HepG2 (cell line): ENCODE results near the gene POLR3E. TPM values are rescaled to one million over a fixed set of nuclear protein-coding genes. Genes with fewer than 3 reads are reported as not detected.
A peak's percentile ranks its signal among the peaks of the same experiment; 100 is the strongest.

Experiments used
- ATF7-NPFF ChIP-seq: sonication (generic); formaldehyde crosslinking; IDR thresholded peaks from 2 replicates; pipeline ENCODE4 v1.8.1; 2023; ENCODE audit warnings: mild to moderate bottlenecking, low read depth, missing genetic modification reagents, moderate library complexity
- CEBPB ChIP-seq: IDR thresholded peaks from 2 replicates; pipeline ENCODE4 v1.6.1; 2011; ENCODE audit warnings: low read depth, low read length, improper control_type of control experiment, borderline replicate concordance
- GABPB1 ChIP-seq: IDR thresholded peaks from 2 replicates; pipeline ENCODE4 v1.6.1; 2016; ENCODE audit warnings: mild to moderate bottlenecking, missing genetic modification reagents, moderate library complexity, missing compliant biosample characterization
- GPN1 ChIP-seq: sonication (generic); formaldehyde crosslinking; IDR thresholded peaks from 2 replicates; pipeline ENCODE4 v1.5.1; 2020; ENCODE audit warnings: missing genetic modification reagents, borderline replicate concordance
- MEIS1 ChIP-seq: sonication (generic); formaldehyde crosslinking; IDR thresholded peaks from 2 replicates; pipeline ENCODE4 v1.9.0; 2021; ENCODE audit warnings: mild to moderate bottlenecking, missing genetic modification reagents, moderate library complexity, borderline replicate concordance
- PITX1 ChIP-seq: sonication (generic); formaldehyde crosslinking; IDR thresholded peaks from 2 replicates; pipeline ENCODE4 v1.5.1; 2020; ENCODE audit warnings: mild to moderate bottlenecking, missing genetic modification reagents
- SIN3A ChIP-seq: IDR thresholded peaks from 2 replicates; pipeline ENCODE4 v1.6.1; 2011; ENCODE audit warnings: low read depth, mild to moderate bottlenecking, control low read depth, low read length, borderline replicate concordance
- SOX13 ChIP-seq, 3 experiments: fragments of 450-650 bp in 1 of 3; sonication (generic) in 1 of 3; formaldehyde crosslinking in 1 of 3; IDR thresholded peaks in 2 of 3; conservative IDR thresholded peaks in 1 of 3; 2 replicates each; pipeline versions ENCODE4 v1.5.0 to v1.6.1; 2016 to 2020; ENCODE audit warnings: antibody characterized with exemption in 1 of 3, mild to moderate bottlenecking in 1 of 3, missing compliant biosample characterization in 1 of 3, missing genetic modification reagents in 1 of 3, moderate library complexity in 1 of 3
- XRCC5 ChIP-seq: fragments of 200-400 bp; formaldehyde crosslinking; optimal IDR thresholded peaks from 2 replicates; pipeline ENCODE3; 2017; ENCODE audit warnings: mild to moderate bottlenecking, low read length
- ZFAT ChIP-seq: sonication (generic); formaldehyde crosslinking; conservative IDR thresholded peaks from 2 replicates; pipeline ENCODE4 v1.8.1; 2023; ENCODE audit warnings: missing genetic modification reagents, inconsistent platforms
- ZNF556 ChIP-seq: sonication (generic); formaldehyde crosslinking; IDR thresholded peaks from 2 replicates; pipeline ENCODE4 v1.4.0; 2020; ENCODE audit warnings: mild to moderate bottlenecking, missing genetic modification reagents, borderline replicate concordance
- polyA plus RNA-seq, 8 experiments: library from polyadenylated mRNA; depleted of rRNA in 3 of 8; stranded (reverse) in 7 of 8; unstranded in 1 of 8; fragments of >200 nt; fragmentation: Illumina TruSeq in 4 of 8; extraction: Trizol in 4 of 8; gene quantifications; 2 replicates each; pipeline versions ENCODE4 v1.2.1 to v1.2.3, GENCODE V29; 2011 to 2016; ENCODE audit warnings: low read depth in 4 of 8, missing spikeins in 1 of 8, mixed read lengths in 1 of 8; ENCODE audit not compliant: insufficient read depth in 1 of 8
- total RNA-seq, 5 experiments: library from RNA; depleted of rRNA; stranded (reverse); fragments of >200 nt; fragmentation: Illumina TruSeq; extraction: Trizol; gene quantifications; 2 replicates each; pipeline ENCODE4 v1.2.3, GENCODE V29; 2016; ENCODE audit warnings: low read depth in 1 of 5
- TF ChIP-seq, protein P1 (sequence below): sonication (generic); formaldehyde crosslinking; IDR thresholded peaks from 2 replicates; pipeline ENCODE4 v1.4.0; 2020; ENCODE audit warnings: missing genetic modification reagents
- TF ChIP-seq, protein P2 (sequence below): sonication (generic); formaldehyde crosslinking; IDR thresholded peaks from 2 replicates; pipeline ENCODE4 v1.4.0; 2020; ENCODE audit warnings: missing genetic modification reagents
- TF ChIP-seq, protein P3 (sequence below): sonication (generic); formaldehyde crosslinking; IDR thresholded peaks from 2 replicates; pipeline ENCODE4 v1.8.1; 2023; ENCODE audit warnings: missing genetic modification reagents, inconsistent platforms, borderline replicate concordance
- TF ChIP-seq, protein P4 (sequence below): sonication (generic); formaldehyde crosslinking; conservative IDR thresholded peaks from 2 replicates; pipeline ENCODE4 v1.8.1; 2023; ENCODE audit warnings: missing genetic modification reagents
- TF ChIP-seq, protein P5 (sequence below): sonication (generic); formaldehyde crosslinking; IDR thresholded peaks from 2 replicates; pipeline ENCODE4 v1.4.0; 2020; ENCODE audit warnings: mild to moderate bottlenecking, missing genetic modification reagents
- TF ChIP-seq, protein P6 (sequence below): sonication (generic); formaldehyde crosslinking; IDR thresholded peaks from 2 replicates; pipeline ENCODE4 v1.8.1; 2023; ENCODE audit warnings: mild to moderate bottlenecking, missing genetic modification reagents

Gene POLR3E
- total and polyA plus RNA-seq, 2 of the 13 experiments (the other 11 are each of a cell fraction or from before 2014, with no cell fraction given): 135 to 262 TPM

DNA sequence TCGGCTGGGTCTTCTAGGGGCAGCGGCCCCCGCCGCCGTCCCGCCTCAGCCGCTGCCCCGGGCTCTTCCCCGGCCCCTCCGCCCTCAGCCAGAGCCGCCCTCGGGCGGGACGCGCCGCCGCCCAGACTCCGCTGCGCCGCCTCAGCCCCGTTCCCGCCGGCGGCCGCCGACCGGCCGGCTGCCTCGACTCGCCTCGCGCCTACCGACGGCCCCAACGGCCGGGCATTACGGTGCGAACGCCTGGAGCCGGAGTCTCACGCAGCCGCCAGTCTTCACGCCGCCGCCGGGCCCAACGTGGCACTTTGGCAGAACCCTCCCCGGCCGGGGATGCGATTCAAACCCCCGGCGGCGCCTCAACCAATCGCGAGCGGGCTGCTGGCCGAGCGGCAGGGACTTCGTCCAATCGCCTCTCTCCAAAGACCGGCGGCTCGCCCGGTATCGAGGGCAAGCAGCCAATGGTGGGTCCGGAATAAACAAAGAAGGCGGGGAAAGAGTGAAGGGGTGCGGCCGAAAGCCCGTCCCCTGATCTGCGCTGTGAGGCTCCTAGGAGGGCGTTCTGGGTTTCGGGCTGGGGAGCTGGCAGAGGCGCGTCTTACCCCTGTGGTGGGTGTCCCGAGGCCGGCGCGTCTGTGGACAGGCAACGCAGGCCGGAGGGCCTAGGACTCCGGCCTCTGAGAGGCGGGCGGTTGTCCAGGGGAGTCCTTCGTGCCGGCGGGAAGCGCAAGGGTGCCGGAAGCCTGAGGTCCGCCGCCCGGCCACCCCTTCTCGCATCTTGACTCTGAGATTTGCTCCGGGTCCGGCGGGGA is 77.3 kb downstream of the POLR3E start, which contains the start of gene CDR2 (continued):
- TF ChIP-seq, protein P1, sequence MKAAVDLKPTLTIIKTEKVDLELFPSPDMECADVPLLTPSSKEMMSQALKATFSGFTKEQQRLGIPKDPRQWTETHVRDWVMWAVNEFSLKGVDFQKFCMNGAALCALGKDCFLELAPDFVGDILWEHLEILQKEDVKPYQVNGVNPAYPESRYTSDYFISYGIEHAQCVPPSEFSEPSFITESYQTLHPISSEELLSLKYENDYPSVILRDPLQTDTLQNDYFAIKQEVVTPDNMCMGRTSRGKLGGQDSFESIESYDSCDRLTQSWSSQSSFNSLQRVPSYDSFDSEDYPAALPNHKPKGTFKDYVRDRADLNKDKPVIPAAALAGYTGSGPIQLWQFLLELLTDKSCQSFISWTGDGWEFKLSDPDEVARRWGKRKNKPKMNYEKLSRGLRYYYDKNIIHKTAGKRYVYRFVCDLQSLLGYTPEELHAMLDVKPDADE (CRISPR knock-in tag): peak; percentile 60; the same call in 1 of the 2 replicates
- TF ChIP-seq ZFAT (CRISPR knock-in tag): 0 out of 2 replicates have a peak, but pooled peaks have one; percentile 52
- peak; percentile 24 for TF ChIP-seq ATF7-NPFF
- TF ChIP-seq SOX13 (IDR thresholded peaks at IDR 0.05): no peak
- TF ChIP-seq SOX13 (CRISPR knock-in tag; conservative IDR thresholded peaks at IDR 0.05 in 1 of 2, IDR thresholded peaks at IDR 0.05 in 1 of 2): peak in 1 of 2 experiments; percentile 22; a peak in 1 of 4 replicates
- 0 out of 2 replicates have a peak, but pooled peaks have one; percentile 20 for TF ChIP-seq PITX1 (CRISPR knock-in tag)
- TF ChIP-seq, protein P2, sequence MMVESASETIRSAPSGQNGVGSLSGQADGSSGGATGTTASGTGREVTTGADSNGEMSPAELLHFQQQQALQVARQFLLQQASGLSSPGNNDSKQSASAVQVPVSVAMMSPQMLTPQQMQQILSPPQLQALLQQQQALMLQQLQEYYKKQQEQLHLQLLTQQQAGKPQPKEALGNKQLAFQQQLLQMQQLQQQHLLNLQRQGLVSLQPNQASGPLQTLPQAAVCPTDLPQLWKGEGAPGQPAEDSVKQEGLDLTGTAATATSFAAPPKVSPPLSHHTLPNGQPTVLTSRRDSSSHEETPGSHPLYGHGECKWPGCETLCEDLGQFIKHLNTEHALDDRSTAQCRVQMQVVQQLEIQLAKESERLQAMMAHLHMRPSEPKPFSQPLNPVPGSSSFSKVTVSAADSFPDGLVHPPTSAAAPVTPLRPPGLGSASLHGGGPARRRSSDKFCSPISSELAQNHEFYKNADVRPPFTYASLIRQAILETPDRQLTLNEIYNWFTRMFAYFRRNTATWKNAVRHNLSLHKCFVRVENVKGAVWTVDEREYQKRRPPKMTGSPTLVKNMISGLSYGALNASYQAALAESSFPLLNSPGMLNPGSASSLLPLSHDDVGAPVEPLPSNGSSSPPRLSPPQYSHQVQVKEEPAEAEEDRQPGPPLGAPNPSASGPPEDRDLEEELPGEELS: 0 out of 2 replicates have a peak, but pooled peaks have one; percentile 44
- peak; percentile 62; the same call in 1 of the 2 replicates for TF ChIP-seq ZNF556
- TF ChIP-seq MEIS1 (CRISPR knock-in tag): peak; percentile 91; the same call in 1 of the 2 replicates
- TF ChIP-seq XRCC5: peak; percentile 91
- TF ChIP-seq, protein P3, sequence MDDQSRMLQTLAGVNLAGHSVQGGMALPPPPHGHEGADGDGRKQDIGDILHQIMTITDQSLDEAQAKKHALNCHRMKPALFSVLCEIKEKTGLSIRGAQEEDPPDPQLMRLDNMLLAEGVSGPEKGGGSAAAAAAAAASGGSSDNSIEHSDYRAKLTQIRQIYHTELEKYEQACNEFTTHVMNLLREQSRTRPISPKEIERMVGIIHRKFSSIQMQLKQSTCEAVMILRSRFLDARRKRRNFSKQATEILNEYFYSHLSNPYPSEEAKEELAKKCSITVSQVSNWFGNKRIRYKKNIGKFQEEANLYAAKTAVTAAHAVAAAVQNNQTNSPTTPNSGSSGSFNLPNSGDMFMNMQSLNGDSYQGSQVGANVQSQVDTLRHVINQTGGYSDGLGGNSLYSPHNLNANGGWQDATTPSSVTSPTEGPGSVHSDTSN (CRISPR knock-in tag): peak; percentile 99
- TF ChIP-seq SIN3A: peak; percentile 94
- TF ChIP-seq, protein P4, sequence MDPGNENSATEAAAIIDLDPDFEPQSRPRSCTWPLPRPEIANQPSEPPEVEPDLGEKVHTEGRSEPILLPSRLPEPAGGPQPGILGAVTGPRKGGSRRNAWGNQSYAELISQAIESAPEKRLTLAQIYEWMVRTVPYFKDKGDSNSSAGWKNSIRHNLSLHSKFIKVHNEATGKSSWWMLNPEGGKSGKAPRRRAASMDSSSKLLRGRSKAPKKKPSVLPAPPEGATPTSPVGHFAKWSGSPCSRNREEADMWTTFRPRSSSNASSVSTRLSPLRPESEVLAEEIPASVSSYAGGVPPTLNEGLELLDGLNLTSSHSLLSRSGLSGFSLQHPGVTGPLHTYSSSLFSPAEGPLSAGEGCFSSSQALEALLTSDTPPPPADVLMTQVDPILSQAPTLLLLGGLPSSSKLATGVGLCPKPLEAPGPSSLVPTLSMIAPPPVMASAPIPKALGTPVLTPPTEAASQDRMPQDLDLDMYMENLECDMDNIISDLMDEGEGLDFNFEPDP (CRISPR knock-in tag): no peak
- TF ChIP-seq GABPB1 (CRISPR knock-in tag): peak; percentile 76; the same call in 1 of the 2 replicates
- TF ChIP-seq, protein P5, sequence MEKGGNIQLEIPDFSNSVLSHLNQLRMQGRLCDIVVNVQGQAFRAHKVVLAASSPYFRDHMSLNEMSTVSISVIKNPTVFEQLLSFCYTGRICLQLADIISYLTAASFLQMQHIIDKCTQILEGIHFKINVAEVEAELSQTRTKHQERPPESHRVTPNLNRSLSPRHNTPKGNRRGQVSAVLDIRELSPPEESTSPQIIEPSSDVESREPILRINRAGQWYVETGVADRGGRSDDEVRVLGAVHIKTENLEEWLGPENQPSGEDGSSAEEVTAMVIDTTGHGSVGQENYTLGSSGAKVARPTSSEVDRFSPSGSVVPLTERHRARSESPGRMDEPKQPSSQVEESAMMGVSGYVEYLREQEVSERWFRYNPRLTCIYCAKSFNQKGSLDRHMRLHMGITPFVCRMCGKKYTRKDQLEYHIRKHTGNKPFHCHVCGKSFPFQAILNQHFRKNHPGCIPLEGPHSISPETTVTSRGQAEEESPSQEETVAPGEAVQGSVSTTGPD (CRISPR knock-in tag): peak; percentile 81; the same call in 1 of the 2 replicates
- TF ChIP-seq, protein P6, sequence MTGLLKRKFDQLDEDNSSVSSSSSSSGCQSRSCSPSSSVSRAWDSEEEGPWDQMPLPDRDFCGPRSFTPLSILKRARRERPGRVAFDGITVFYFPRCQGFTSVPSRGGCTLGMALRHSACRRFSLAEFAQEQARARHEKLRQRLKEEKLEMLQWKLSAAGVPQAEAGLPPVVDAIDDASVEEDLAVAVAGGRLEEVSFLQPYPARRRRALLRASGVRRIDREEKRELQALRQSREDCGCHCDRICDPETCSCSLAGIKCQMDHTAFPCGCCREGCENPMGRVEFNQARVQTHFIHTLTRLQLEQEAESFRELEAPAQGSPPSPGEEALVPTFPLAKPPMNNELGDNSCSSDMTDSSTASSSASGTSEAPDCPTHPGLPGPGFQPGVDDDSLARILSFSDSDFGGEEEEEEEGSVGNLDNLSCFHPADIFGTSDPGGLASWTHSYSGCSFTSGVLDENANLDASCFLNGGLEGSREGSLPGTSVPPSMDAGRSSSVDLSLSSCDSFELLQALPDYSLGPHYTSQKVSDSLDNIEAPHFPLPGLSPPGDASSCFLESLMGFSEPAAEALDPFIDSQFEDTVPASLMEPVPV (CRISPR knock-in tag): peak; percentile 74
- TF ChIP-seq CEBPB: no peak
- no peak for TF ChIP-seq GPN1
